ENCODE data around the gene PKD1.

DNA sequence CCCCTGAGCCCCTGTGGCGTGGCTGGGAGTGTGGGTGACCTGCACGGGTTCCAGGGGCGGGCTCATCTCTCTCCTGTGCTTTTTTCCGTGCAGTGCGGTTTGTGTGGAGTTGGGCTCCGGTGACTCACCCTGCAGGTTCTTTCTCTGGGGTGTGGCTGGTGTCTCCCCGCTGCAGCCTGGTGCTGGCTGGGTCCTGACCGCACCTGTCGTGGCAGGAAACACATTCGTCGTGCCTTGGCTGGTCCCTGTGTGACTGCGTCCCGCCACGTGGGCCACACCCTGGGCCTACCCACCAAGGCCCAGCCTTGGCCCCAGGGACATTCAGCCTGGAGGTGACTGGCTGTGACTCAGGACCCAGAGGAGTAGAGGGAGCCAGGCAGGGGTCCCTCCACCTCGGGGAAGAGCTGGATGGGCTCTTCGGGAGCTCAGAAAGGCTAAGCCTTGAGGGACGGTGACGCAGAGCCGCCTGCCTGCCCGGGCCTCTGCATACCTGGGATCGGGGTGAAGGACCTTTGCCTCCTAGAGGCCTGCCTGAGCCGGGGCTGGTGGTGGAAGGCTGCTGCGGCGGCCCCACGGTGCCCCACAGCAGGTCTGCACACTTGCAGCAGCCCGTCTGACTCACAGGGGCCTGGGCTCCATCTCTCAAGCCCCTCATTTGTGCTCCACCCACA lies 27.6 kb upstream of the PKD1 start:
- TF ChIP-seq POLR2A (IDR thresholded peaks at IDR 0.05): no peak
- TF ChIP-seq, protein P1, sequence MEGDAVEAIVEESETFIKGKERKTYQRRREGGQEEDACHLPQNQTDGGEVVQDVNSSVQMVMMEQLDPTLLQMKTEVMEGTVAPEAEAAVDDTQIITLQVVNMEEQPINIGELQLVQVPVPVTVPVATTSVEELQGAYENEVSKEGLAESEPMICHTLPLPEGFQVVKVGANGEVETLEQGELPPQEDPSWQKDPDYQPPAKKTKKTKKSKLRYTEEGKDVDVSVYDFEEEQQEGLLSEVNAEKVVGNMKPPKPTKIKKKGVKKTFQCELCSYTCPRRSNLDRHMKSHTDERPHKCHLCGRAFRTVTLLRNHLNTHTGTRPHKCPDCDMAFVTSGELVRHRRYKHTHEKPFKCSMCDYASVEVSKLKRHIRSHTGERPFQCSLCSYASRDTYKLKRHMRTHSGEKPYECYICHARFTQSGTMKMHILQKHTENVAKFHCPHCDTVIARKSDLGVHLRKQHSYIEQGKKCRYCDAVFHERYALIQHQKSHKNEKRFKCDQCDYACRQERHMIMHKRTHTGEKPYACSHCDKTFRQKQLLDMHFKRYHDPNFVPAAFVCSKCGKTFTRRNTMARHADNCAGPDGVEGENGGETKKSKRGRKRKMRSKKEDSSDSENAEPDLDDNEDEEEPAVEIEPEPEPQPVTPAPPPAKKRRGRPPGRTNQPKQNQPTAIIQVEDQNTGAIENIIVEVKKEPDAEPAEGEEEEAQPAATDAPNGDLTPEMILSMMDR (IDR thresholded peaks at IDR 0.05): no peak
